ENCODE measurements around the gene HENMT1. TPM values are rescaled to one million over a fixed set of nuclear protein-coding genes. Genes with fewer than 3 reads are reported as not detected.

Gene HENMT1
- polyA plus RNA-seq, 1 donor from 2014 or later = 10.1 TPM

Other genes starting within 250 kb of the HENMT1 start
- gene NBPF6, start 210.8 kb downstream of the HENMT1 start, polyA plus RNA-seq = not detected
- gene EEIG2, start 101.0 kb downstream of the HENMT1 start, polyA plus RNA-seq = 1.1 TPM
- 26.2 TPM for gene PRPF38B, start 31.2 kb upstream of the HENMT1 start, polyA plus RNA-seq
- not detected for gene FNDC7, start 51.8 kb upstream of the HENMT1 start, polyA plus RNA-seq
- 34.7 TPM for gene STXBP3, start 85.6 kb upstream of the HENMT1 start, polyA plus RNA-seq
- not detected for gene AKNAD1, start 196.0 kb upstream of the HENMT1 start, polyA plus RNA-seq
- gene GPSM2, start 215.9 kb upstream of the HENMT1 start, polyA plus RNA-seq = 1.5 TPM